K562 (cell line): ENCODE measurements around the gene CSKMT. TPM values are rescaled to one million over a fixed set of nuclear protein-coding genes. Genes with fewer than 3 reads are reported as not detected.

ENCODE experiments used
- ATAC-seq: fragments of 200-7000 bp; cut with Tn5 transposase; 3 replicates; pipeline ENCODE4 v1.9.1; 2020; ENCODE audit warnings: moderate library complexity
- BruUV-seq: library from RNA; stranded (reverse); fragments of 400-500 nt; replicated peaks from 2 replicates; lab custom pipeline; 2021; lab: Mats Ljungman, UMichigan
- CTCF ChIA-PET: fragments of 300-600 bp; formaldehyde crosslinking; extraction: SDS; loops from one replicate; lab custom pipeline; 2021; ENCODE audit warnings: low intra/inter-chr PET ratio; lab: Yijun Ruan, JAX
- POLR2A ChIA-PET: fragments of 300-600, 350-650 bp; sonication (Branson Sonifier 250); formaldehyde crosslinking; extraction: SDS; loops from one replicate; lab custom pipeline; 2021; ENCODE audit warnings: antibody characterized with exemption, inconsistent platforms; lab: Yijun Ruan, JAX
- DNase-seq, 4 experiments: peaks; one replicate each; pipeline versions ENCODE4 v3.0.0 to v3.0.0-alpha.2; 2011 to 2018; ENCODE audit warnings: low spot score in 3 of 4, mixed read lengths in 3 of 4; ENCODE audit errors: extremely low read depth in 1 of 4
- FAIRE-seq: peaks from 2 replicates; lab custom pipeline; 2011; peaks lifted over from hg19 to GRCh38; lab: Jason Lieb, UNC
- H2AFZ ChIP-seq: 2 replicates; pipeline ENCODE4 v1.6.0; 2011; ENCODE audit warnings: low read depth, low read length, control low read depth, inconsistent platforms
- H3K27ac ChIP-seq: fragments of 200-600 bp; 3 replicates; pipeline ENCODE4 v1.8.0; 2011; ENCODE audit warnings: low read depth, mild to moderate bottlenecking, control low read depth, inconsistent platforms, low read length, moderate library complexity, mixed read lengths; ENCODE audit errors: extremely low read depth
- H3K27me3 ChIP-seq, 2 experiments: fragments of 300-600 bp in 1 of 2; 2 replicates in 1 of 2; 3 replicates in 1 of 2; pipeline versions ENCODE4 v1.6.0 to v1.8.0; 2011; ENCODE audit warnings: inconsistent platforms in 2 of 2, low read length in 2 of 2, mild to moderate bottlenecking in 1 of 2, mixed read lengths in 1 of 2, moderate library complexity in 1 of 2; ENCODE audit not compliant: control insufficient read depth in 2 of 2, insufficient read depth in 2 of 2
- H3K36me3 ChIP-seq: fragments of 300-600 bp; 3 replicates; pipeline ENCODE4 v1.8.0; 2011; ENCODE audit warnings: mild to moderate bottlenecking, low read length, inconsistent platforms; ENCODE audit not compliant: control insufficient read depth, insufficient read depth
- H3K4me1 ChIP-seq, 2 experiments: fragments of 200-600 bp in 1 of 2; replicated peaks in 1 of 2; 2 replicates in 1 of 2; 3 replicates in 1 of 2; pipeline versions ENCODE4 v1.5.1 to v1.8.0; 2011; ENCODE audit warnings: inconsistent platforms in 2 of 2, low read length in 2 of 2, mild to moderate bottlenecking in 1 of 2, mixed read lengths in 1 of 2, moderate library complexity in 1 of 2; ENCODE audit not compliant: control insufficient read depth in 2 of 2, insufficient read depth in 2 of 2
- H3K4me2 ChIP-seq: 2 replicates; pipeline ENCODE4 v1.6.1; 2011; ENCODE audit warnings: low read length, control low read depth, inconsistent platforms, mixed read lengths; ENCODE audit not compliant: insufficient read depth
- H3K4me3 ChIP-seq: fragments of 200-600 bp; sonication (generic), shearing (Covaris generic); 2 replicates; pipeline ENCODE4 v1.5.1; 2016; ENCODE audit warnings: control low read depth, inconsistent platforms
- H3K79me2 ChIP-seq: fragments of 200-600 bp; 3 replicates; pipeline ENCODE4 v1.8.0; 2011; ENCODE audit warnings: low read length, inconsistent platforms; ENCODE audit not compliant: control insufficient read depth, insufficient read depth
- H3K9ac ChIP-seq, 2 experiments: 2 replicates each; pipeline versions ENCODE4 v1.6.0 to v1.6.1; 2011; ENCODE audit warnings: low read depth in 2 of 2, low read length in 2 of 2, control low read depth in 1 of 2, inconsistent platforms in 1 of 2, mild to moderate bottlenecking in 1 of 2, mixed read lengths in 1 of 2; ENCODE audit not compliant: insufficient read depth in 1 of 2
- H3K9me1 ChIP-seq: one replicate; pipeline ENCODE4 v1.6.0; 2011; ENCODE audit warnings: inconsistent platforms, mild to moderate bottlenecking, low read length, moderate library complexity; ENCODE audit not compliant: control insufficient read depth, insufficient read depth
- H3K9me3 ChIP-seq: replicated peaks from 2 replicates; pipeline ENCODE4 v1.5.1; 2011; ENCODE audit warnings: low read depth, low read length, inconsistent platforms; ENCODE audit not compliant: control insufficient read depth, insufficient read depth
- H4K20me1 ChIP-seq: replicated peaks from 2 replicates; pipeline ENCODE4 v1.6.1; 2011; ENCODE audit warnings: low read length, inconsistent platforms, mixed read lengths; ENCODE audit not compliant: control insufficient read depth, insufficient read depth
- ATF4 ChIP-seq: fragments of 450-650 bp; formaldehyde crosslinking; IDR thresholded peaks from 2 replicates; pipeline ENCODE4 v1.4.0; 2022; ENCODE audit warnings: mild to moderate bottlenecking, moderate library complexity
- NCOA2 ChIP-seq, 2 experiments: fragments of 450-650 bp; IDR thresholded peaks; 2 replicates each; pipeline ENCODE4 v1.6.1; 2018; ENCODE audit warnings: mild to moderate bottlenecking in 2 of 2, moderate library complexity in 1 of 2; ENCODE audit not compliant: partially characterized antibody in 2 of 2
- NR4A1 ChIP-seq, 2 experiments: fragments of 250-450 bp in 1 of 2; fragments of 450-650 bp in 1 of 2; sonication (Bioruptor Pico) in 1 of 2; IDR thresholded peaks; 2 replicates each; pipeline versions ENCODE4 v1.4.0 to v1.6.1; 2016 to 2020; ENCODE audit warnings: mild to moderate bottlenecking in 2 of 2, missing compliant biosample characterization in 1 of 2, missing genetic modification characterization in 1 of 2, moderate library complexity in 1 of 2
- POLR2G ChIP-seq: fragments of 200-400 bp; formaldehyde crosslinking; IDR thresholded peaks from 2 replicates; pipeline ENCODE4 v1.6.1; 2017; ENCODE audit warnings: low read depth, mild to moderate bottlenecking, antibody characterized with exemption, low read length, moderate library complexity
- SREBF2 ChIP-seq: sonication (generic); formaldehyde crosslinking; IDR thresholded peaks from 2 replicates; pipeline ENCODE4 v1.4.0; 2020; ENCODE audit warnings: mild to moderate bottlenecking, missing genetic modification reagents
- SRSF7 ChIP-seq: fragments of 200-400 bp; formaldehyde crosslinking; optimal IDR thresholded peaks from 2 replicates; pipeline ENCODE3; 2017; ENCODE audit warnings: mild to moderate bottlenecking, low read depth, low read length
- ZNF274 ChIP-seq: IDR thresholded peaks from 2 replicates; pipeline ENCODE4 v1.6.1; 2011; ENCODE audit warnings: low read depth, mild to moderate bottlenecking, low read length, moderate library complexity, borderline replicate concordance
- ZNF324 ChIP-seq: fragments of 250-450 bp; sonication (Bioruptor Pico); IDR thresholded peaks from 2 replicates; pipeline ENCODE4 v1.4.0; 2020; ENCODE audit warnings: mild to moderate bottlenecking
- WGBS: fragments of 100-300 bp; shearing (Covaris generic); methylation state at CpG from one replicate; pipeline ENCODE4 v1.1.6; 2016; ENCODE audit warnings: low coverage, mixed read lengths; ENCODE audit not compliant: insufficient coverage; ENCODE audit errors: missing lambda C conversion rate; 5-methylcytosine and 5-hydroxymethylcytosine counted together
- in situ Hi-C: fragments of 300-500 bp; cut with MboI; formaldehyde crosslinking; loops from 4 replicates; pipeline ENCODE4 v1.15.0; 2018; ENCODE audit warnings: inconsistent platforms, mixed read lengths
- intact Hi-C: fragments of 100-400 bp; cut with micrococcal nuclease; formaldehyde crosslinking; loops from 2 replicates; pipeline ENCODE4 v1.14.2; 2022
- polyA plus RNA-seq, 8 experiments: library from polyadenylated mRNA; depleted of rRNA in 4 of 8; stranded (reverse) in 5 of 8; unstranded in 3 of 8; fragments of >200 nt; fragmentation: Nextera tagmentation in 2 of 8; fragmentation: Illumina TruSeq in 1 of 8; extraction: Ambion mirVana in 2 of 8; extraction: Trizol in 1 of 8; gene quantifications; 2 replicates each; pipeline versions ENCODE4 v1.2.1 to v1.2.3, GENCODE V29; 2011 to 2014; ENCODE audit warnings: inconsistent platforms in 1 of 8, missing spikeins in 1 of 8
- total RNA-seq, 7 experiments: library from RNA; depleted of rRNA in 6 of 7; stranded (reverse); fragments of >200 nt in 6 of 7; fragmentation: Illumina TruSeq in 2 of 7; extraction: Trizol in 2 of 7; gene quantifications; 2 replicates each; pipeline versions ENCODE4 v1.2.1 to v1.2.3, GENCODE V29; 2011 to 2021; ENCODE audit warnings: low replicate concordance in 1 of 7
- TF ChIP-seq, protein P1 (sequence below): fragments of 250-450 bp; sonication (Bioruptor Pico); IDR thresholded peaks from 2 replicates; pipeline ENCODE4 v1.4.0; 2020
- TF ChIP-seq, protein P2 (sequence below): IDR thresholded peaks from 2 replicates; pipeline ENCODE4 v1.6.1; 2011; ENCODE audit warnings: borderline replicate concordance, low read depth, mild to moderate bottlenecking, moderate library complexity, low read length; ENCODE audit not compliant: insufficient read depth, poor library complexity, severe bottlenecking

Gene CSKMT
- total and polyA plus RNA-seq, 9 of the 15 experiments (the other 6 are each of a cell fraction or from before 2014, with no cell fraction given), result 10.3 to 108 (median 27.2) TPM

GRCh38 chr11:62646825-62647608, 18.1 kb upstream of the CSKMT start:
- H3K4me1 ChIP-seq, result peaks cover 15 to 43% of the 10 kb centered on the region in 2 experiments
- BruUV-seq, result no TSS peak
- H3K4me3 ChIP-seq, result no peak overlapping the region
- H3K9me3 ChIP-seq, result no peaks in the 10 kb centered on the region
- H4K20me1 ChIP-seq, result peaks cover 20% of the 10 kb centered on the region
- no peaks in the 10 kb centered on the region for H3K27me3 ChIP-seq
- H3K36me3 ChIP-seq, result peaks cover 71% of the 10 kb centered on the region
- H3K27ac ChIP-seq, result peak overlapping the region; percentile 55; the same call in 2 of the 3 replicates
- DNase-seq (peak in 1 of 4 experiments; percentile 21), ATAC-seq (peak; percentile 4), FAIRE-seq (no peak)
- 60% methylated on average over 28 of the region's 32 CpGs for WGBS
- H2AFZ ChIP-seq, result no peak overlapping the region
- POLR2A ChIA-PET, result interaction anchor here (0.6 to 4.5 kb wide), 11 partner anchors 8 to 64 kb away, joined by 3 to 83 read pairs (median 5); partner anchors contain the start of genes B3GAT3, C11orf98, CSKMT and MTA2
- peak overlapping the region; percentile 70 for H3K4me2 ChIP-seq
- in situ Hi-C loops (no loop called here), intact Hi-C loops (loop anchor here (1.0 to 2.0 kb wide), 3 partner anchors 18 to 48 kb away; partner anchors contain the start of genes C11orf98, CSKMT, EML3 and ROM1)
- peaks cover 66% of the 10 kb centered on the region for H3K79me2 ChIP-seq
- H3K9me1 ChIP-seq, result no peaks in the 10 kb centered on the region
- peak overlapping the region; percentile 43 to 85 for H3K9ac ChIP-seq
- CTCF ChIA-PET, result interaction anchor here (0.6 to 1.1 kb wide), 2 partner anchors 34 to 36 kb away, joined by 3 to 4 read pairs; partner anchors contain the start of gene ROM1
- TF ChIP-seq NR4A1 (CRISPR knock-in tag; IDR thresholded peaks at IDR 0.05) (no peak), NR4A1 (tag; IDR thresholded peaks at IDR 0.05) (no peak), SRSF7 (no peak), ATF4 (CRISPR knock-in tag) (no peak), POLR2G (peak; percentile 67), ZNF274 (no peak), ZNF324 (CRISPR knock-in tag) (no peak), NCOA2 (IDR thresholded peaks at IDR 0.05; ENCODE audit: partially characterized antibody in 2 of 2) (no peak), SREBF2 (CRISPR knock-in tag) (no peak)
- TF ChIP-seq, protein P1, sequence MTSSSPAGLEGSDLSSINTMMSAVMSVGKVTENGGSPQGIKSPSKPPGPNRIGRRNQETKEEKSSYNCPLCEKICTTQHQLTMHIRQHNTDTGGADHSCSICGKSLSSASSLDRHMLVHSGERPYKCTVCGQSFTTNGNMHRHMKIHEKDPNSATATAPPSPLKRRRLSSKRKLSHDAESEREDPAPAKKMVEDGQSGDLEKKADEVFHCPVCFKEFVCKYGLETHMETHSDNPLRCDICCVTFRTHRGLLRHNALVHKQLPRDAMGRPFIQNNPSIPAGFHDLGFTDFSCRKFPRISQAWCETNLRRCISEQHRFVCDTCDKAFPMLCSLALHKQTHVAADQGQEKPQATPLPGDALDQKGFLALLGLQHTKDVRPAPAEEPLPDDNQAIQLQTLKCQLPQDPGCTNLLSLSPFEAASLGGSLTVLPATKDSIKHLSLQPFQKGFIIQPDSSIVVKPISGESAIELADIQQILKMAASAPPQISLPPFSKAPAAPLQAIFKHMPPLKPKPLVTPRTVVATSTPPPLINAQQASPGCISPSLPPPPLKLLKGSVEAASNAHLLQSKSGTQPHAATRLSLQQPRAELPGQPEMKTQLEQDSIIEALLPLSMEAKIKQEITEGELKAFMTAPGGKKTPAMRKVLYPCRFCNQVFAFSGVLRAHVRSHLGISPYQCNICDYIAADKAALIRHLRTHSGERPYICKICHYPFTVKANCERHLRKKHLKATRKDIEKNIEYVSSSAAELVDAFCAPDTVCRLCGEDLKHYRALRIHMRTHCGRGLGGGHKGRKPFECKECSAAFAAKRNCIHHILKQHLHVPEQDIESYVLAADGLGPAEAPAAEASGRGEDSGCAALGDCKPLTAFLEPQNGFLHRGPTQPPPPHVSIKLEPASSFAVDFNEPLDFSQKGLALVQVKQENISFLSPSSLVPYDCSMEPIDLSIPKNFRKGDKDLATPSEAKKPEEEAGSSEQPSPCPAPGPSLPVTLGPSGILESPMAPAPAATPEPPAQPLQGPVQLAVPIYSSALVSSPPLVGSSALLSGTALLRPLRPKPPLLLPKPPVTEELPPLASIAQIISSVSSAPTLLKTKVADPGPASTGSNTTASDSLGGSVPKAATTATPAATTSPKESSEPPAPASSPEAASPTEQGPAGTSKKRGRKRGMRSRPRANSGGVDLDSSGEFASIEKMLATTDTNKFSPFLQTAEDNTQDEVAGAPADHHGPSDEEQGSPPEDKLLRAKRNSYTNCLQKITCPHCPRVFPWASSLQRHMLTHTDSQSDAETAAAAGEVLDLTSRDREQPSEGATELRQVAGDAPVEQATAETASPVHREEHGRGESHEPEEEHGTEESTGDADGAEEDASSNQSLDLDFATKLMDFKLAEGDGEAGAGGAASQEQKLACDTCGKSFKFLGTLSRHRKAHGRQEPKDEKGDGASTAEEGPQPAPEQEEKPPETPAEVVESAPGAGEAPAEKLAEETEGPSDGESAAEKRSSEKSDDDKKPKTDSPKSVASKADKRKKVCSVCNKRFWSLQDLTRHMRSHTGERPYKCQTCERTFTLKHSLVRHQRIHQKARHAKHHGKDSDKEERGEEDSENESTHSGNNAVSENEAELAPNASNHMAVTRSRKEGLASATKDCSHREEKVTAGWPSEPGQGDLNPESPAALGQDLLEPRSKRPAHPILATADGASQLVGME, result no peak
- TF ChIP-seq, protein P2, sequence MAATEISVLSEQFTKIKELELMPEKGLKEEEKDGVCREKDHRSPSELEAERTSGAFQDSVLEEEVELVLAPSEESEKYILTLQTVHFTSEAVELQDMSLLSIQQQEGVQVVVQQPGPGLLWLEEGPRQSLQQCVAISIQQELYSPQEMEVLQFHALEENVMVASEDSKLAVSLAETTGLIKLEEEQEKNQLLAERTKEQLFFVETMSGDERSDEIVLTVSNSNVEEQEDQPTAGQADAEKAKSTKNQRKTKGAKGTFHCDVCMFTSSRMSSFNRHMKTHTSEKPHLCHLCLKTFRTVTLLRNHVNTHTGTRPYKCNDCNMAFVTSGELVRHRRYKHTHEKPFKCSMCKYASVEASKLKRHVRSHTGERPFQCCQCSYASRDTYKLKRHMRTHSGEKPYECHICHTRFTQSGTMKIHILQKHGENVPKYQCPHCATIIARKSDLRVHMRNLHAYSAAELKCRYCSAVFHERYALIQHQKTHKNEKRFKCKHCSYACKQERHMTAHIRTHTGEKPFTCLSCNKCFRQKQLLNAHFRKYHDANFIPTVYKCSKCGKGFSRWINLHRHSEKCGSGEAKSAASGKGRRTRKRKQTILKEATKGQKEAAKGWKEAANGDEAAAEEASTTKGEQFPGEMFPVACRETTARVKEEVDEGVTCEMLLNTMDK, result no peak
